ENCODE measurements around the gene GPR157. TPM values are rescaled to one million over a fixed set of nuclear protein-coding genes. Genes with fewer than 3 reads are reported as not detected.
A peak's percentile ranks its signal among the peaks of the same experiment; 100 is the strongest.
"Not testable (repeated sequence)": the region's sequence is repeated elsewhere in the genome, so short reads cannot be mapped to it uniquely, and the experiment has no call there.

GPR157 gene
- total RNA-seq, 1 experiment from 2014 or later, result 3.8 TPM

GRCh38 chr1:9119745-9120144 lies 9.2 kb downstream of the GPR157 start:
- DNase-seq (ENCODE audit: low read depth), result no peak

GRCh38 chr1:9118186-9118585 lies 10.7 kb downstream of the GPR157 start:
- DNase-seq (ENCODE audit: low read depth), result no peak

- DNase-seq (ENCODE audit: low read depth), result no peak
Measured at GRCh38 chr1:9115351-9116205, 13.3 kb downstream of the GPR157 start.

- peak; percentile 24 for DNase-seq (ENCODE audit: low read depth)
Measured at GRCh38 chr1:9112961-9113880, 15.7 kb downstream of the GPR157 start.

- DNase-seq (ENCODE audit: low read depth), result no peak
Measured at GRCh38 chr1:9111957-9112356, 16.9 kb downstream of the GPR157 start.

- DNase-seq (ENCODE audit: low read depth), result no peak
Measured at GRCh38 chr1:9111357-9111691, 17.6 kb downstream of the GPR157 start.

GRCh38 chr1:9110669-9111356 lies 18.1 kb downstream of the GPR157 start:
- DNase-seq (ENCODE audit: low read depth), result peak; percentile 72

- no peak for DNase-seq (ENCODE audit: low read depth)
Measured at GRCh38 chr1:9108056-9108665, 20.7 kb downstream of the GPR157 start.

- no peak for DNase-seq (ENCODE audit: low read depth)
Measured at GRCh38 chr1:9107136-9107535, 21.8 kb downstream of the GPR157 start.

GRCh38 chr1:9106286-9106685 lies 22.6 kb downstream of the GPR157 start:
- DNase-seq (ENCODE audit: low read depth), result no peak

GRCh38 chr1:9105336-9105867 lies 23.5 kb downstream of the GPR157 start:
- no peak for DNase-seq (ENCODE audit: low read depth)

GRCh38 chr1:9101510-9102146 lies 27.3 kb downstream of the GPR157 start:
- DNase-seq (ENCODE audit: low read depth), result peak; percentile 46

- peak; percentile 24 for DNase-seq (ENCODE audit: low read depth)
Measured at GRCh38 chr1:9100471-9101043, 28.3 kb downstream of the GPR157 start.

GRCh38 chr1:9099555-9099954 lies 29.3 kb downstream of the GPR157 start:
- no peak for DNase-seq (ENCODE audit: low read depth)

- DNase-seq (ENCODE audit: low read depth), result no peak
Measured at GRCh38 chr1:9097947-9098705, 30.8 kb downstream of the GPR157 start.

- no peak for DNase-seq (ENCODE audit: low read depth)
Measured at GRCh38 chr1:9095818-9096217, 33.1 kb downstream of the GPR157 start.

- not testable (repeated sequence) for DNase-seq (ENCODE audit: low read depth)
Measured at GRCh38 chr1:9093996-9094595, 34.8 kb downstream of the GPR157 start.

- no peak for DNase-seq (ENCODE audit: low read depth)
Measured at GRCh38 chr1:9093581-9093980, 35.3 kb downstream of the GPR157 start.

GRCh38 chr1:9093091-9093490 lies 35.8 kb downstream of the GPR157 start:
- DNase-seq (ENCODE audit: low read depth), result no peak
